Ishikawa (cell line): Measurements from ENCODE around the gene ABHD17C.

ENCODE experiments used
- CEBPB ChIP-seq: IDR thresholded peaks from 2 replicates; pipeline ENCODE4 v1.6.1; 2012
- CREB1 ChIP-seq: IDR thresholded peaks from 2 replicates; pipeline ENCODE4 v1.6.1; 2012; ENCODE audit warnings: low read depth
- EGR1 ChIP-seq: IDR thresholded peaks from 2 replicates; pipeline ENCODE4 v1.6.1; 2012
- EP300 ChIP-seq: IDR thresholded peaks from 2 replicates; pipeline ENCODE4 v1.6.1; 2012; ENCODE audit warnings: borderline replicate concordance
- FOXM1 ChIP-seq: IDR thresholded peaks from 2 replicates; pipeline ENCODE4 v1.6.1; 2012; ENCODE audit warnings: low read depth, borderline replicate concordance
- NFIC ChIP-seq: IDR thresholded peaks from 2 replicates; pipeline ENCODE4 v1.6.1; 2012
- RAD21 ChIP-seq: IDR thresholded peaks from 2 replicates; pipeline ENCODE4 v1.6.1; 2012; ENCODE audit warnings: low read depth
- REST ChIP-seq: IDR thresholded peaks from 2 replicates; pipeline ENCODE4 v1.6.1; 2012; ENCODE audit warnings: low read depth, mild to moderate bottlenecking
- TAF1 ChIP-seq: IDR thresholded peaks from 2 replicates; pipeline ENCODE4 v1.6.1; 2012; ENCODE audit warnings: low read depth, mild to moderate bottlenecking
- TCF12 ChIP-seq: IDR thresholded peaks from 2 replicates; pipeline ENCODE4 v1.6.1; 2012; ENCODE audit warnings: low read depth
- TEAD4 ChIP-seq: IDR thresholded peaks from 2 replicates; pipeline ENCODE4 v1.6.1; 2012
- USF1 ChIP-seq: IDR thresholded peaks from 2 replicates; pipeline ENCODE4 v1.6.1; 2012
- YY1 ChIP-seq: IDR thresholded peaks from 2 replicates; pipeline ENCODE4 v1.6.1; 2012; ENCODE audit warnings: low read depth
- ZBTB7A ChIP-seq: IDR thresholded peaks from 2 replicates; pipeline ENCODE4 v1.6.1; 2012; ENCODE audit warnings: low read depth
- TF ChIP-seq, protein P1 (sequence below): IDR thresholded peaks from 2 replicates; pipeline ENCODE4 v1.6.1; 2012

The ABHD17C gene

GRCh38 chr15:80736560-80736959 is 41.5 kb downstream of the ABHD17C start:
- no peak for TF ChIP-seq CREB1
- TF ChIP-seq CEBPB = no peak
- TF ChIP-seq EP300 = no peak
- TF ChIP-seq TEAD4 = no peak
- TF ChIP-seq ZBTB7A = no peak
- no peak for TF ChIP-seq EGR1
- TF ChIP-seq, protein P1, sequence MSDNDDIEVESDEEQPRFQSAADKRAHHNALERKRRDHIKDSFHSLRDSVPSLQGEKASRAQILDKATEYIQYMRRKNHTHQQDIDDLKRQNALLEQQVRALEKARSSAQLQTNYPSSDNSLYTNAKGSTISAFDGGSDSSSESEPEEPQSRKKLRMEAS = no peak
- no peak for TF ChIP-seq TAF1
- TF ChIP-seq TCF12 = no peak
- TF ChIP-seq YY1 = no peak
- no peak for TF ChIP-seq RAD21
- TF ChIP-seq NFIC = no peak
- no peak for TF ChIP-seq FOXM1

DNA sequence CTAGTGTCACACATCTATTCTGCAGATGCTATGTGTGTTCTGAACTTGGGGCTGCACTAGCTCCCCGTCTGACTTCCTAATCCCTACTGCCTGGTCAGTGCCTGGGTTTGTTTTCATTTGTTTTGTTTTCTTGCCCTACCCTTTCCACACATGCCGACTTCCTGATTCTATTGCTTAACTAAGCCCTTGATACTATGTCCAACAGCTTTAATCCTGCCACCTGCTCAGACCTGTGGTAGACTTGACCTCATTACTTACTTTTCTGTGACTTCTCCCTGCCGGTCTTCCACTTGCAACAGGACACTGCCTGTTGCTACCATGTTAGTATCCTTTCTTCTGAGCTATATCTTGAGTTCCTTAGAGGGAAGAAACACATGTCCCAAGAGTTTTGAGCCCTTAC is 44.8 kb downstream of the ABHD17C start:
- no peak for TF ChIP-seq REST
- no peak for TF ChIP-seq FOXM1
- TF ChIP-seq USF1 = no peak
- no peak for TF ChIP-seq EGR1

DNA sequence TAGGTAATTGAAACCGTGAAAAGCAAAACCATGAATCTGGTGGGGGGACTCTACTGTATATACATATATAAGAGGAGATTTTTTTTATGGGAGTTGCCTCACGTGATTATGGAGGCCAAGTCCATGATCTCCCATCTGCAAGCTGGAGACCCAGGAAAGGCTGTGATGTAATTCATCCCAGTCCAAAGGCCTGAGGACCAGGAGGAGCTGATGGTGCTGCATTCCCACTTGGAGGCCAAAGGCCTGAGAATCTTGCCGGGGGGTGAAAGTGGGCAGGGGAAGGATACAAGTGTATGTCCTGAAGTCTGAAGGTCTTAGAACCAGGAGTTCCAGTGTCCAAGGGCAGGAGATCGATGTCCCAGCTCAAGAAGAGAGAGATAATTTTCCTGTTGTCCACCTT is 47.0 kb downstream of the ABHD17C start:
- no peak for TF ChIP-seq TAF1
- TF ChIP-seq FOXM1 = no peak
- TF ChIP-seq TCF12 = no peak
- TF ChIP-seq REST = no peak
- TF ChIP-seq, protein P1 = no peak
- no peak for TF ChIP-seq NFIC
- no peak for TF ChIP-seq EP300
- TF ChIP-seq ZBTB7A = no peak
- no peak for TF ChIP-seq RAD21
- TF ChIP-seq YY1 = no peak
- TF ChIP-seq CEBPB = no peak
- TF ChIP-seq EGR1 = no peak

GRCh38 chr15:80743189-80743833 is 48.2 kb downstream of the ABHD17C start:
- TF ChIP-seq FOXM1 (no peak), YY1 (no peak), TAF1 (no peak)
- TF ChIP-seq, protein P1 = no peak

- TF ChIP-seq CREB1 (no peak), TAF1 (no peak), REST (no peak), ZBTB7A (no peak), EP300 (no peak), EGR1 (no peak), FOXM1 (no peak), NFIC (no peak), USF1 (no peak), CEBPB (no peak), TEAD4 (no peak), RAD21 (no peak), YY1 (no peak), TCF12 (no peak)
- TF ChIP-seq, protein P1 = no peak
These were observed 49.3 kb downstream of the ABHD17C start for GRCh38 chr15:80744415-80744814.
